ENCODE results near the gene NIT2.

The NIT2 gene

GRCh38 chr3:100299016-100299415 lies 35.5 kb upstream of the NIT2 start:
- H3K4me3 ChIP-seq (ENCODE audit: low read depth, low read length), result no peak overlapping the region
- no peak for TF ChIP-seq CTCF (IDR thresholded peaks at IDR 0.05; ENCODE audit: low read depth, low read length, missing control alignments)
- in situ Hi-C loops (cut with HindIII; ENCODE audit: low pct_ligation_motif_present, low sequenced_read_pairs), result no loop called here
- no peak overlapping the region for H3K27ac ChIP-seq
- H3K36me3 ChIP-seq (replicated peaks), result peaks cover 9% of the 10 kb centered on the region
- H3K27me3 ChIP-seq (replicated peaks), result no peaks in the 10 kb centered on the region
- DNase-seq, result no peak

DNA sequence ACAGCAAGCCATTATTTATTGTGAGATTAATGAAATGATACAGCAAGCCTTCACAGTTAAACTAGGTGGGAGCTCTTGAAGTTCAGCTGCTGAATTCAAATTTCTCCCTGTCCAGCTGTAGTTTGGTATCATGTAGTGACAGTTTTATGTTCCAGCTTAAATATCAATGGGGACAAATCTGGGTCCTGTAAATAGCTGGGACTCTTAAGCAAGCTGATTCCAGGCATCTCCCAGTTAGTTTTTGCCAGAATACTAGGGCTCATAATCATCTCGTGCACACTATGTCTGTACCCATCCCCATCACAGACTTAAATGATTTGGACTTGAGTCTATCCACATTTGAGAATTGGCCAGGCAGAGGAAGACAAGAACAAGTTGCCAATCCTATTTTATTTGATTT lies 27.9 kb upstream of the NIT2 start:
- in situ Hi-C loops (cut with HindIII; ENCODE audit: low pct_ligation_motif_present, low sequenced_read_pairs), result no loop called here
- DNase-seq, result no peak
- H3K4me3 ChIP-seq (ENCODE audit: low read depth, low read length), result no peak overlapping the region
- H3K27me3 ChIP-seq (replicated peaks), result no peaks in the 10 kb centered on the region
- H3K36me3 ChIP-seq (replicated peaks), result peaks cover 13% of the 10 kb centered on the region
- no peak overlapping the region for H3K27ac ChIP-seq
- no peak for TF ChIP-seq CTCF (IDR thresholded peaks at IDR 0.05; ENCODE audit: low read depth, low read length, missing control alignments)

- in situ Hi-C loops (cut with HindIII; ENCODE audit: low pct_ligation_motif_present, low sequenced_read_pairs), result no loop called here
- H3K4me3 ChIP-seq (ENCODE audit: low read depth, low read length), result no peak overlapping the region
- TF ChIP-seq CTCF (IDR thresholded peaks at IDR 0.05; ENCODE audit: low read depth, low read length, missing control alignments), result no peak
- H3K36me3 ChIP-seq (replicated peaks), result peaks cover 13% of the 10 kb centered on the region
- DNase-seq, result no peak
- no peak overlapping the region for H3K27ac ChIP-seq
- H3K27me3 ChIP-seq (replicated peaks), result no peaks in the 10 kb centered on the region
Measured at GRCh38 chr3:100310355-100310965, 24.1 kb upstream of the NIT2 start.

DNA sequence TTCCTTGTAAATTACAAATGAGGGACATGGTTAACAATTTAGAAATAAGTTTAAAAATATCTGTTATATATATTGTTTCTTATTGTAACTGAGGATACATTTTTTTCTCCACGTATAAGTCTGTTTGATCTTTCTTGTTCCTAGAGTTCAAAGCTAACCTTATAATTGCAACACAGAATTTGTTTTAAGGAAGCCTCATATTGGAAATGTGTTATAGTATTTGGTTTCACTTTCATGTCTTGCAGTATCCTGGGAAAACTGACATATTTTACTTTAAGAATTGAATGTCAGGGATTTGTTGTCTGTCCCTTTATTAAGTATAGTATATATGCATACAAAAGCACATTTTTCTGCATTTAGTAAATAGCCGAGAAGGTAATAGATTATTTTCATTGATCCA lies 23.5 kb upstream of the NIT2 start:
- no peak for DNase-seq
- H3K4me3 ChIP-seq (ENCODE audit: low read depth, low read length), result no peak overlapping the region
- H3K27ac ChIP-seq, result no peak overlapping the region
- no peaks in the 10 kb centered on the region for H3K27me3 ChIP-seq (replicated peaks)
- in situ Hi-C loops (cut with HindIII; ENCODE audit: low pct_ligation_motif_present, low sequenced_read_pairs), result no loop called here
- peaks cover 13% of the 10 kb centered on the region for H3K36me3 ChIP-seq (replicated peaks)
- TF ChIP-seq CTCF (IDR thresholded peaks at IDR 0.05; ENCODE audit: low read depth, low read length, missing control alignments), result no peak

DNA sequence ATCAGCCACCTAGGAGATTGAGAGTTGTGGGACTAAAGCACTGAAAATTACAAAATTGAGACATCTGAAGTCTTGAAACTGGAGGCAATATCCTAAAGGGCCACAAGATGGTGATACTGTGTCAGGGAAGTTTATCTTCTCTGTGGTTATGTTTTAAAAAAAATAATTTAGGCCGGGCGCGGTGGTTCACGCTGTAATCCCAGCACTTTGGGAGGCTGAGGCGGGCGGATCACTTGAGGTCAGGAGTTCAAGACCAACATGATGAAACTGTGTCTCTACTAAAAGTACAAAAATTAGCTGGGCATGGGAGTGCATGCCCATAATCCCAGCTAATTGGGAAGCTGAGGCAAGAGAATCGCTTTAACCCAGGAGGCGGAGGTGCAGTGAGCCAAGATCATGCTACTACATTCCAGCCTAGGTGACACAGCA lies 17.9 kb upstream of the NIT2 start:
- in situ Hi-C loops (cut with HindIII; ENCODE audit: low pct_ligation_motif_present, low sequenced_read_pairs), result no loop called here
- Histone ChIP-seq H3K4me3 (ENCODE audit: low read depth, low read length) (no peak overlapping the region), H3K27ac (no peak overlapping the region), H3K36me3 (replicated peaks) (peaks cover 6% of the 10 kb centered on the region), H3K27me3 (replicated peaks) (no peaks in the 10 kb centered on the region)
- peak; percentile 67 for TF ChIP-seq CTCF (IDR thresholded peaks at IDR 0.05; ENCODE audit: low read depth, low read length, missing control alignments)
- peak; percentile 64 for DNase-seq

- in situ Hi-C loops (cut with HindIII; ENCODE audit: low pct_ligation_motif_present, low sequenced_read_pairs), result no loop called here
- Histone ChIP-seq H3K27ac (no peak overlapping the region), H3K36me3 (replicated peaks) (peaks cover 6% of the 10 kb centered on the region), H3K27me3 (replicated peaks) (no peaks in the 10 kb centered on the region), H3K4me3 (ENCODE audit: low read depth, low read length) (no peak overlapping the region)
- DNase-seq, result no peak
- TF ChIP-seq CTCF (IDR thresholded peaks at IDR 0.05; ENCODE audit: low read depth, low read length, missing control alignments), result no peak
Measured at GRCh38 chr3:100317912-100318311, 16.6 kb upstream of the NIT2 start.

Data from brain microvascular endothelial cell (primary cell).